Motor neuron (in vitro differentiated cells): ENCODE results near the gene UROC1. TPM values are rescaled to one million over a fixed set of nuclear protein-coding genes. Genes with fewer than 3 reads are reported as not detected.

Source experiments
- ATAC-seq, 8 experiments: fragments of 200-7000 bp; cut with Tn5 transposase; replicated peaks in 6 of 8; 2 replicates each; pipeline ENCODE4 v1.8.0; 2021; ENCODE audit warnings: mild to moderate bottlenecking in 8 of 8, moderate library complexity in 8 of 8
- H3K27ac ChIP-seq, 2 donors: fragments of 250-450 bp; sonication (Bioruptor Pico); 2 replicates each; pipeline ENCODE4 v1.9.0; 2021; ENCODE audit warnings: antibody characterized with exemption in 2 of 2, mild to moderate bottlenecking in 2 of 2, moderate library complexity in 1 of 2
- H3K4me1 ChIP-seq, 2 donors: fragments of 250-450 bp; sonication (Bioruptor Pico); replicated peaks in 1 of 2; 2 replicates each; pipeline ENCODE4 v1.6.1; 2021; ENCODE audit warnings: antibody characterized with exemption in 2 of 2, mild to moderate bottlenecking in 2 of 2, moderate library complexity in 1 of 2
- H3K4me3 ChIP-seq, 5 donors: fragments of 250-450 bp; sonication (Bioruptor Pico); 2 replicates each; pipeline ENCODE4 v1.9.0; 2021; ENCODE audit warnings: antibody characterized with exemption in 5 of 5, mild to moderate bottlenecking in 5 of 5, moderate library complexity in 4 of 5
- WGBS, 10 experiments: fragments of 450-650 bp; shearing (Covaris generic); methylation state at CpG; one replicate each; pipeline ENCODE4 v1.0.0; 2022; 5-methylcytosine and 5-hydroxymethylcytosine counted together
- in situ Hi-C, 9 experiments: fragments of 400-800 bp; cut with MboI; loops; one replicate each; pipeline ENCODE4 v1.15.0; 2021; ENCODE audit warnings: low sequenced_read_pairs in 9 of 9, low pct_unique_long_range_greater_than_20kb in 2 of 9; ENCODE audit not compliant: unreplicated experiment in 9 of 9
- total RNA-seq, 8 experiments: library from RNA; unstranded; fragments of 300-600 nt; gene quantifications; 2 replicates each; pipeline versions ENCODE4 v1.2.3 to v1.2.4, GENCODE V29; 2022

The UROC1 gene
- total RNA-seq, 8 experiments from 2014 or later: 0.04 to 0.38 (median 0.10) TPM; not detected in 2

DNA sequence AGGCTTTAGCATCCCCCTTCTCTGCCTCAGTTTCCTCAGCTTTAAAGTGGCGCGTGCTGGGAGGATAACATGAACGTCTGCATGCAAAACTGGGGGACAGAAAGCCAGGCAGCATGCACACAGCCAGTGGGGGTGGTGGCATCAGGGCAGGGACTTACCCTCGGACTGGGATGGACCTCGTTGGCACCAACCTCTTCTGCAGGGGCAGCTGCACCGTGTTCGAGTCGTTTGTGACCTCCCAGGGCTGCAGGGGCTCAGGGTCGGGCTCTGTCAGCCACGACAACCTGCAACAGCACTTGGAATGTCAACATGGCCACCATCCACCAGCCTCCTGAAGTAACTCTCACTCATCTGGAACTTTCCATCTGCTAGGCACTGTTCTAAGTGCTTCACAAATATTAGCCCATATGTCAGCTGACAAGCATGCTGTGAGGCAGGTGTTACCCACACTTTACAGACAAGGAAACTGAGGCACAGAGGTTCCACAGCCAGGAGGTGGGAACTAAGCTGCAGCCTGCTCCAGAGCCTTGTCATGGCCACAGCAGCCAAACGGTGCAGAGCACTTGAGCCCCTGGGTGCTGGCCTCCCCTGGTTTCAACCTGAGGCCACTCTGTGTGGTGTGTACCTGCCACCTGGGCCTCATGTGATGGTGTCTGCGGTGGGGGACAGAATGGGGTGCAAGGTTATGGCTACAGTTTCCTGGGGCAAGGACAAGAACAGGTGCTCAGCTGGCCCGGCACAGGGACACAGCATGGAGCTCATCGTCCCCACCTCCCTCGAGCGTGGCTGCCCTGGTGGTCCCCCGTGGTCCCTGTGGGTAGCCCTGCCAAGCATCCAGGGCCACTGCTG lies 34.5 kb upstream of the UROC1 start:
- in situ Hi-C loops: no loop called here
- no peak for ATAC-seq
- Histone ChIP-seq H3K27ac (no peak overlapping the region), H3K4me1 (peaks cover 0 to 6% of the 10 kb centered on the region in 2 donors), H3K4me3 (no peak overlapping the region)
- 0 to 89% (median 60%) methylated on average over 1 to 8 of the region's 17 CpGs; no CpG with 5 or more reads in 4 of the 10 experiments for WGBS, 10 experiments

DNA sequence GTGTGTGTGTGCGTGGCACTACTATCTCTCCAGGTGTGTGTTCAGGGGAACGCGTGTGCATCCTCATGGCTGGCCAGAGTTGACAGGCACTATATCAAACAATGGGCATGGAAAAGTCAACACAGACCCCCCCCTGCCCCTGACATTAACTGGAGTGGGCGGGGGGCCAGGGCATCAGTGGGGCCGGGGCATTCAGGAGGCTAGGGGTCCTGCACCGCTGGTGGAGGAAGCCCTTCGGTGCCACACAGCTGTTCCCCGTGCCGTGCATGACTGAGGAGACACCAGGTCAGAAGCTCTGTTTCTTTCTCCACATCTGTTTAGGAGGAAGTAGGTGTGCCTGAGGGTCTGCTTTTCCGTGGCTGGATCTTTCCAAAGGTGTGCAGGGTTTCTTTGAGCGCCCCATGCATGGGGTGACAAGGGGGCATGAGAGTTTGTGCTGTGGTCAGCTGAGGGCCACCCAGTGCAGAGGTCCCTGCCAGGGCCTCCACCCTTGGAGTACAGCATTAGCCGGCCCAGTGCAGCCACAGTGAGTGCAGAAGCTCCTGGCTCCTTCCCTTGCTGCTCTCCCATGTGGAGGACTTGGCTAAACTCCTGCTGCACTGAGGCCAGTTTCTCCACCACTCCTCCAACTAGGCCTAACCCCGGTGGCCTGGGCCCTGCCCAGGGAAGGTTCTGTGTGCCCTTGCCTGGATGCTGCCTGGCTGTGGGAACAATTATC lies 33.7 kb upstream of the UROC1 start:
- Histone ChIP-seq H3K4me1 (peaks cover 0 to 6% of the 10 kb centered on the region in 2 donors), H3K27ac (no peak overlapping the region), H3K4me3 (no peak overlapping the region)
- peak in 2 of 8 experiments; percentile 25 to 58 for ATAC-seq
- in situ Hi-C loops: no loop called here
- WGBS, 10 experiments: 81 to 100% (median 93%) methylated on average over 1 to 4 of the region's 13 CpGs; no CpG with 5 or more reads in 5 of the 10 experiments

DNA sequence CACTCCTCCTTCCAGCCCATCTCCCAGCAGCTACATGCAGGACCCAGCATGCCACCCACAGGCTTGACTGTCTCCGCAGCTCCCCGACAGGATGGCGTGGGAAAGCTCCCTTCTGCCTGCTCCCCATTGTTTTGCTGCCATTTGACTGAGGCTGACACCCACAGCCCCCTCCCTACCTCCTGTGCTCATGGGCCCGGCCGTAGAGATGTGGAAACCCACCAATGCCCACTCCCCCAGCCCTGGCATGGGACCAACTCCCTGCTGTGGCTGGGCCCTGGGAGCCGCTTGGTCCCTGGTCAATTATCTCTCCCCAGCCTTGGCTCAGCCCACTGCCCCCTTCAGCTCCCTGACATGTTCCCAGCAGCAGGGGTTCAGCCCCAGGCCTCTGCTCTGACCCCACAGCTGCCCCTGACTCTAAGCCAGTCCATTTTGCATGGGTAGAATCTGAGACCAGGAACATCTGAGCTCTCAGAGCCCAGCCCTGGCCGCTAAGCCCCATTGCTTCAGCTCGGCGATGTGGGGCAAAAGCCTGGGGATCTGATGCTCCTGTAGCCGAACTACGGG lies 33.0 kb upstream of the UROC1 start:
- H3K27ac ChIP-seq: no peak overlapping the region
- no peak overlapping the region for H3K4me3 ChIP-seq
- peaks cover 0 to 6% of the 10 kb centered on the region in 2 donors for H3K4me1 ChIP-seq
- in situ Hi-C loops: no loop called here
- WGBS, 10 experiments: 50 to 100% methylated on average over 2 to 3 of the region's 11 CpGs; no CpG with 5 or more reads in 8 of the 10 experiments
- ATAC-seq: peak in 1 of 8 experiments; percentile 26

DNA sequence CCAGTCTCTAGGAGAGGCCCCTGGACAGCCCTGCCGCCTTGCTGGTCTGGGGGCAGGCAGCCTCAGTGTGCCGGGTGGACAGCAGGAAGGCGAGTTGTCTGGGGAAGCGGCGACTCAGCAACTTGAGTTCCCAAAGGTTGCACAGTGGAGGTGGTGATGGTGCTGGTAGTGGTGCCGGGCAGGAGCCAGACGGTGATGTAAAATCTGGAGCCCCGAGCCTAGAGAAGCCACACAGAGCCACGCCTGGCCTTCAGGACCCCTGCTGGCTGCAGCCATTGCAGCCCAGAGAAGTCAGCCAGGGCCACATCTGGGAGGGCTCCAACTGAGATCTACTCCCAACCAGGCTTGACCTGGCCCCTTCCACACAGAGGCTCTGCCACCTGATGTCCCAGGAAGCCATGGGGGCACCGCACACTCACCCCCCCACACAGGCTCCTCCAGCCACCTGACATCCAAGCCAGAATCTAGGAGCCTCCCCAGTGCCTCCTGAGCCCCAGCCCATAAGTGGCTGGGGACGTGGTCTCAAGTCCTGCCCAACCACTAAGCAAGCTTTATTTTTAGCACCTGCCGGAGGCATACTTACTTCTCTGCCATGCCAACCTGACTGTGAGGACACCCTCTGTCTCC lies 32.4 kb upstream of the UROC1 start:
- WGBS, 10 experiments: 64 to 100% (median 70%) methylated on average over 1 to 4 of the region's 12 CpGs; no CpG with 5 or more reads in 6 of the 10 experiments
- Histone ChIP-seq H3K4me1 (peaks cover 0 to 6% of the 10 kb centered on the region in 2 donors), H3K27ac (no peak overlapping the region), H3K4me3 (no peak overlapping the region)
- ATAC-seq: no peak
- in situ Hi-C loops: no loop called here

DNA sequence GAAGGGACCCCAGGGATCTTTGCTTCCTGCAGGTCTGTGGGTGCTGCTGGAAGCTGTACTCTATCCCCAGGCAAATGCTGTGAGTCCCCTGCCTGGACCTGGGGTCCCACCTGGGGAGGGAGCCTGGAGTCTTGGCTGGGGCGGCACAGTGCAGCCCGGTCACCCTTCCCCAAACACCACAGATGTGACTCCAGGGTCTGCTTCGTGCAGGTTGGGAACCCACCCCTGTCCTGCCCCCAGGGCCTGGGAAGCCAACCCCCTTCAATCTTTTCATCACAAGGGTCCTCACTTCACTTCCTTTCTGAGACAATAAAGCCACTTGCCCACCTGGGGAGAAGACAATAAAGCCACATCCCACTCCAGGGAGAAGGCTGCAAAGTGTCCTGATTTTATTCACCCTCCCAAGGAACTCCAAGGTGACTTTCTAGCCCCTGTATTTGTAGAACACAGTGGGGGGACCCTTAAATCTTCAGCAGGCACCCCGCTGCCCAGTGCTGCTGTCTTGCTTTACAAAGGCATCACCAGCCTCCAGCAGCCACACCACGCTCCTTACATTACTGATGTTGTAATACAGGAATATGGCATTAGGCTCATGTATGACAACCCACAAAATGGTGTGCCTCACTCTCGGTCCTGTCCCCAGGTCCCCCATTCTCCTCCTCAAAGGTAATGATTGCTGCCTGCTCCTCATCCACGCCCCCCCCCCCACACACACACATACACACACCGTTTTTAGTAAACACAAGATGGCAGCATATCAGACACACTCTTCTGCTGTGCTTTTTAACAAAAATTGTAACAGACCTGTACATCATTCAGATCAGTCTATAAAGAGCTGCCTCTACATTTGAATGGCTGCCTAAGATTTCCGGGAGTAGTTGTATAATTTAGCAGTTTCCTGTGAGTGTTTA lies 31.2 kb upstream of the UROC1 start:
- Histone ChIP-seq H3K27ac (no peak overlapping the region), H3K4me1 (peaks cover 0 to 6% of the 10 kb centered on the region in 2 donors), H3K4me3 (no peak overlapping the region)
- WGBS, 10 experiments: 3 to 61% (median 39%) methylated on average over 1 to 5 of the region's 9 CpGs; no CpG with 5 or more reads in 3 of the 10 experiments
- ATAC-seq: peak in 3 of 8 experiments; percentile 19 to 25 (median 20)
- in situ Hi-C loops: no loop called here

DNA sequence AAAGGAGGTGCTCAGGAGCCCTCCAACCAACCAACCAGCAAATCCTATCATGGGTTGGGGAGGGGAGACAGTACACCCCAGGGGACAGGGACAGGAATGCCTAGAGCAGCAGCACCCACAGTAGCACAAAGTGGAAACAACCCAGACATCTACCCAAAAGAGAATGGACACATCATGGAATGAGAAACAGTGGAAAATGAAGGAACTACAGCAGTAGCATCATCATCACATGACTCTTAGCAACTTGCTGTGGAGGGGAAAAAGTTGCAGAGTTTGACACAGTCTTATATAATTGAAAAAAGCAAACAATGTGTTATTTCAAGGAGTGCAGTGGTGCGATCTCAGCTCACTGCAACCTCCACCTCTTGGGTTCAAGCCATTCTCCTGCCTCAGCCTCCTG lies 30.1 kb upstream of the UROC1 start:
- no peak overlapping the region for H3K4me3 ChIP-seq
- H3K27ac ChIP-seq: no peak overlapping the region
- WGBS, 10 experiments: 0 to 100% methylated on average over 1 of the region's 1 CpG; no CpG with 5 or more reads in 8 of the 10 experiments
- no peak for ATAC-seq
- H3K4me1 ChIP-seq: peaks cover 0 to 6% of the 10 kb centered on the region in 2 donors
- in situ Hi-C loops: no loop called here

DNA sequence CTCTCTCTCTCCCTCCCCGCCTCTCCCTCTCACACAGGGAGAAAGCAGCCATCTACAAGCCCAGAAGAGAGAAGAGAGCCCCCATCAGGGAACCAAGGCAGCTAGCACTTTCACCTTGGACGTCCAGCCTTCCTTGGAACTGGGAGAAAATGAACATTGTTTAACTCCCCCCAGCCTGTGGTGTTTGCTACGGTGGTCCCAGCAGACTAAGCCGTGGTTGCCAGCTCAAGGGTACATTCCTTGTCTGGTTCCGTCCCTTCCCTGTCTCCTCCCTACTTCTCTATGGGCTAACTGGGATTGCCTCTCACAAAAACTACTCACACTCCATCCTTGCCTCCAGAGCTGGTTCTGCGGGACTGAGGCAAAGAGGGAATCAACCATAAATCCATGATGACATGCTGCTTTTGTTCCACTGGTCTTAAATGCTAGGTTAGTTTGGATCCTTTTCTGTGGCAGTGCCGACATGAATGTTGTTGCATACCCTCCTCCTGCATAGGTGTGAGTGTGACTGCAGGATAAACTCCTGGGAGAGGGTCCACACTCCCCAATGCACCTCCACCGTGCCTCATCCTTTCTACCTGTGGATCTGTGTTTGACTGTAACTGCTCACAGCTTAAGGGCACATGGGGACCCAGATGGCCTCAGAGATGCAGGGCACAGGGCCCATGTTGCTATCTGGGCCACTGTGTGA lies 29.1 kb upstream of the UROC1 start:
- ATAC-seq: no peak
- Histone ChIP-seq H3K4me3 (no peak overlapping the region), H3K27ac (no peak overlapping the region), H3K4me1 (peaks cover 0 to 6% of the 10 kb centered on the region in 2 donors)
- 0 to 88% (median 54%) methylated on average over 1 to 5 of the region's 8 CpGs; no CpG with 5 or more reads in 1 of the 10 experiments for WGBS, 10 experiments
- in situ Hi-C loops: no loop called here

DNA sequence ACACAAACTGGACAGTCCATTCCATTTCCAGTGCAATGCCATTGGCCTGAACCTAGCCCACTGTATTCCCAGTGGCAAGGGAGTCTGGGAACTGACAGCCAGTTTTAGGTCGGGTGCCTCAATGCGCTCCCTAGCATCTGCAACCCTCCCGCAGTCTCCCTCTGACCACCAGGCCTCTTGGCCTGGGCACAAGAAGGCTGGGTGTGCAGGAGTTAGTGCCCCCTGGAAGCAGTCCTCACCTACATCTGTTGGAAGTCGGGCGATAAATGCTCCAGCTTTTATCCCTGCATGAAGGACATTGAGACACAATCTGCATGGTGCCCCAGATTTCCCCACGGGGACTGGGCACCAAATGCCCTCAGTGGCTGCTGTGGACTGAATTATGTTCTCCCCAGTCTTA lies 28.4 kb upstream of the UROC1 start:
- in situ Hi-C loops: no loop called here
- H3K4me1 ChIP-seq: peaks cover 0 to 6% of the 10 kb centered on the region in 2 donors
- 60 to 100% (median 73%) methylated on average over 1 to 3 of the region's 6 CpGs; no CpG with 5 or more reads in 6 of the 10 experiments for WGBS, 10 experiments

DNA sequence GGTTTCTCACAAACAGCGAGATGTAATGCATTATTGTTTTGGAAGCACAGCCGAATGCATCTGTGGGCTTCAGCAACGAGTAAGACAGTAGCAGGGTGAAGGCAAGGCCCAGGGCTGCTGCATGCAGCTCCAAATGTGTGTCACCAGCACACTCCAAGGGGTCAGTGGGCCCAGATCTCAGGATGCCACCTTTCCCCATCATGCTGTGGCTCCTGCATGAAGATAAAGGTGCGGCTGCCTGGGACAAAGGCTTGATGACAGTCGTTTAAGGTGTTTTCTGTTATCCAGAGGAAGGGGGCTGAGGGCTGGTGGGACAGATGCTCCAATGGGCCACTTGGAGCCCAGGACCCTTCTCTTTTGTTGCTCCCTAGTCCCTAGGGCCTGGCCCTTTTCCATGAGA lies 28.0 kb upstream of the UROC1 start:
- in situ Hi-C loops: no loop called here
- 20 to 82% (median 44%) methylated on average over 1 to 4 of the region's 5 CpGs; no CpG with 5 or more reads in 2 of the 10 experiments for WGBS, 10 experiments
- Histone ChIP-seq H3K4me1 (peaks cover 0 to 6% of the 10 kb centered on the region in 2 donors), H3K4me3 (no peak overlapping the region), H3K27ac (no peak overlapping the region)
- ATAC-seq: no peak

More for the DNA sequence above, 28.4 kb upstream of the UROC1 start:
- ATAC-seq: no peak
- H3K4me3 ChIP-seq: no peak overlapping the region
- no peak overlapping the region for H3K27ac ChIP-seq

DNA sequence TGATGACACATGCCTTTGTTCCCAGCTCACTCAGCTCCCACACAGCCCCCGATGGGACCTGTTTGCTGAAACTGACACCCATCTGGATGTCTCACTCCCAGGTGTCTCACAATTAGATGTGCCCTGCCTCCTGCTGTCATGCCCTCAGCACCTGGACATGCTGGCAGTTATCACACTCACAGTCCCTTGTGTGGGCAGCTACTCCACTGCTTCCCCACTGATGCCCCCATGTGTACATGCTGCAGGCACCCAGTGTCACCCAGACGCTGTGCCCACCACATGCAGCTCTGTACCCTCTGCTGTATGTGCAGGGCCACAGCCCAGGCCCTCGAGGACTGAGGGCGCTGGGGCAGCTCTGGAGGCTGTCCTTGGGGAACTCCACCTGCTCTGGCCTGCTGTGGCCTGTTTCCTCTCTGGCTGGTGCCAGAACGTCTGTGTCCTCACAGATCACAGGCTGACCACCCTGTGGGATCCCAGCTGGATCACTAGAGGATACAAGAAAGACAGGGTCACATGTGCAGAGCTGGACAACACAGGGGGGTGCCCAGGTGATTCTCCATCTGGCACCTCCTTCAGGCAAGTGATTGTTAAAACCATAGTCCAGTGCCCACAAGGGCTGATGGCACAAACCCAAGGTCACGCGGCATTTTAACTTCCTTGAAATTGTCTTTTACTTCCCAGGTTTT lies 27.2 kb upstream of the UROC1 start:
- no peak overlapping the region for H3K4me3 ChIP-seq
- in situ Hi-C loops: no loop called here
- peaks cover 0 to 6% of the 10 kb centered on the region in 2 donors for H3K4me1 ChIP-seq
- no peak overlapping the region for H3K27ac ChIP-seq
- 74 to 100% (median 93%) methylated on average over 2 to 4 of the region's 7 CpGs; no CpG with 5 or more reads in 7 of the 10 experiments for WGBS, 10 experiments
- no peak for ATAC-seq

DNA sequence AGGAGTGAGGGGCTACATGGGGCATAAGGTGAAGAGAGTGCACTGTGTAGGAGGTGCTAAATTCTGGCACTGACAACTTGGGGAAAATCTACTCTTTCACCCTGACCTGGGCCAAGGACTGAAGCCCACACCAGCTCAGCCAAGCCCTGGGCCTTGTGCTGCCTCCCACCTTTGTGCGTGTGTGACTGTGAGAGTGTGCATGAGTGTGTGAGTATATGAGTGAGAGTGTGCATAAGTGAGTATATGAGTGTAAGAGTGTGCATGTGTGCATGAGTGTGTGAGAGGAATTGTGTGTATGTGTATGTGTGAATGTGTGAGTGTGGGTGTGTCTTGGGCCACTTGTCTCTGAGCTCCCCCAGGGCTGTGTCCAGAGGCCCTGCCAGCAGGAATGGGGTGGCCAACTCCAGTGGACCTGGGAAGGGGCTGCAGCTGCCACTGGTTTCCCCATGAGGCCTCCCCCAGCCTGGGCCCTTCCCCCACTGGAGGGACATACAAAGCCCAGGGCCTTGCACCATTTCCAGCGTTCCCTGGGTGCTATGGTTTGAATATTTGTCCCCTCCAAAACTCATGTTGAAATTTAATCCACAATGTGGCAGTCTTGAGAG lies 26.0 kb upstream of the UROC1 start:
- Histone ChIP-seq H3K4me3 (no peak overlapping the region), H3K4me1 (no peaks in the 10 kb centered on the region), H3K27ac (no peak overlapping the region)
- in situ Hi-C loops: no loop called here
- WGBS, 10 experiments: 67 to 80% methylated on average over 1 to 2 of the region's 2 CpGs; no CpG with 5 or more reads in 8 of the 10 experiments
- ATAC-seq: no peak
